NCI-H1436 (cell line): Measurements from ENCODE around the gene TMTC1.

Source experiments
- DNase-seq: peaks from one replicate; lab custom pipeline; 2025; lab: John Stamatoyannopoulos, UW

The TMTC1 gene

DNA sequence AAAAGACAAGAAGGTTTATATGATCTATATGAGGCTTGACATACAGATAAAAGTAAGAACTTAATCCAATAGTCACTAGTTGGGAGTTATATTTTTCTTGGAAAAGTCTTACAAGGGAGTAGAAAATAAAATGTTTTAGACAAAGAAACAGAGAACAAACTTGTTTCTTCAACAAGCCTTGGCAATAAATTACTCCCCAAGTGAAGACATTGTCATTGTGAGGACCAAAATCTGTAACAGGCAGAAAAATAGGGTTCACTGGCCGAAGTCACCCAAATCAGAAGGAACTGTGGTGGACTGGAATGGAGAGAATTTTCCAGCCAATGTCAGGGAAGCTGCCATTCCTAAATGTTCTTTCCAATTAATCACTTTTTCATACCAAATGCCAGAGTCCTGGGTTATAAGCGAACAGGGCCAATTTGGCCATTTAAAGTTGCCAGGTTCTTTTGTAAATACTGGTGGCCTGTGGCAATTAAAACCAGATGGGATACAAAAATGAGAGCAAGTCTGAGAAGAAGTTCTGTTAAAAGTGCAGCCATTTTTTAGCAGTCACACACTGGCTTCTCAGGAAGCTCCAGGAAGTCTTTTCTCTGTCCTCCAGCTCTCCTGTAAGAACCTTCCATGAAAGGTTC lies 168.9 kb downstream of the TMTC1 start:
- no peak for DNase-seq

DNA sequence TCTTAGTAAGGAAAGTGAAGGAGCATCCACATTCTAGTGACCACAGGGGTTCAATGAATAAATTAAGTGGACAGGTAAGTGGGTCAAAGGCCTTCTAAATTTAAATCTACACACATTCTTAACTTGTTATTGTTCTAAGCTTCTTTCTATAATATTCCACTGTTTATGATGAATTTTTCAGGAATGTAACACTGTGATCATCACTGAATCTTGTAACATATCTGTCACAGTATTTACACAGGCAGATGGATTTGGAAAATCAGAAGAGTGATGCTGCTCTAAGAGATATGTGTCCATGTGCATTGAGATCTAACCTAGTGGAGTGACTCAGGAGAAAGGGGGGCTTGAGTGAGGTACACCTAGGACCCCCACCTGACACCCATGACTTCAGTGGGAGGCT lies 170.8 kb downstream of the TMTC1 start:
- no peak for DNase-seq

DNA sequence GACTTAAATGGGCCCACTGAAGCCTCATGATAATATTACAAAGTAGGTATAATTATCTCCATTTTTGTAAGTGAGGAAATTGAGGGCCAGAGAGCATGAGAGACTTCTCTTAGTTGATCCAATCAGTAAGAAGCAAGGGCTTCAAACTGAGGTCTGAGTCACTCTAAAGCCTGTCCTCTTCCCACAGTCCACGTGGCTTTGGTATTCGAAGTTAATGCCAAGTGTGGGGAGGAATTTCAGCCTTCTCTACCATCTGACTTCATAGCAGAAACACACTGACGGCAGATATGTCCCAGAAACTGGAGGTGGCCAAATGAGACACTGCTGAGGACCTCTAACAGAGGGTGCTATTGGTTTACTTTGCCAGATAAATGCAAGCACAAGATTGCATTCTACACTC lies 171.8 kb downstream of the TMTC1 start:
- DNase-seq, result no peak

DNA sequence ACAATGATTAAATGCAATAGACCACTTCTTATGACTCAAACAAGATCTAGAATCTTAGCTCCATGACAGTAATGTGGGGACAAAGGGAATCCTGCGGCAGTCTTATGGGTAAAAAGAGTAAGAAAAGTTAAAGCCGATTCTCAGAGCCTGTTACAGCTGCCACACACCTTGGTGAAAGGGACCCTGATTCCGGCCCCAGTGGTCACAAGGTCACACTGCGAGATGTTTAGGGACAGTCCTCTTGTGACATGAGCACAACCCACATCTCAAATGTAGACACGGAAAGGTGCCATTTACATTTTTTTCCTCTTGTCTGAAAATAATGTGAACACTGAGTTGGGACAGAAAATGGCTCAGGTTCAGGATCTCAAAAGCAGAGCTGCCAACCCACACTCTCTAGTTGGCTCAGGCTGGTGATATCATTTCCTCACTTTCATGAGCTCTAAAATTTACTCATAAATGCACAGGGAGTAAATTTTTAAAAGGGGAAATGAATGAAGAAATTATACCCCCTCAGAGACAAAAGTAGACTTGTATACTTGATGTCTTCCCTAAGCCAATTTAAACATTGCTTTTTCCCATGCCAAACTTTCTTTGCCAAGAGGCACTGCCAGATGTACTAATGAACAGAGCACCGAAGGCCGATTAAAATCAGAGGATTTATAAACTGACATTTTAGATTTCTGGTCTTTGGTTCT lies 173.1 kb downstream of the TMTC1 start:
- no peak for DNase-seq

DNA sequence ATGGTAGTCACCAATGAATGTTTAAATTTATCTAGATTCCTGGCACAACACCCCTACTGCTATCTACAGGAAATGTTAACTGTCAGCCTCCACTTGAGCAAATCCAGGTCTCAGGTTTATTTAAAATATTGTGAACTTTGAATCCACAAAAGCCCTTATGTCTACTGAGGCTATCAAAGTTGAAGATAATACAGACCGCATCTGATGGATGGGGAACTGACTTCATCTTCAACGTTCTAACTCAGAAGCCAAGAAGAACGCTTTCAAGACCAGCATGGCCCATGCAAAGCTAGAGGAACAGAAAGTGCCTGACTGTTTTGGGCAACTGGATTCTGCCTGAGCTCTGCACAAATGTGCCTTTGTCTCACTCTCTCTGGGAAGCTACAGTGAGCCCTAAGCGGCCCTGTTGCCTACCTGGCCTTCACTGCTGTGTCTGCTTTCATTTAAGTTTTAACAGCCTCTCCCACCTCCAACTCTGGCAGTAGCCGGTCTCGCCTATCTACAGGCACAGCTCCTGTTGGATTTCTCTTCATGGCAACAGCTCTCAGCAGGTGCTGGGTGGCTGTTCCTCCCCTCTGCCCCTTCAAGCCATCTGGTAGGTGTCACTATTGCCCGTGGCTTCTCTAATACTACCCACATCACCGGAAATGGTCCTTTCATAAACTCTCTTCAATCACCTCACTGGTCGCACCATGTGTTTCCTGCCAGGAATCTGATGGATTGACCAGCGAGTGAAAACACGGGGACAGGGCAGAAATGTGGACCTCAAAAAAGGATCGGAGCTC lies 174.1 kb downstream of the TMTC1 start:
- DNase-seq, result no peak

DNA sequence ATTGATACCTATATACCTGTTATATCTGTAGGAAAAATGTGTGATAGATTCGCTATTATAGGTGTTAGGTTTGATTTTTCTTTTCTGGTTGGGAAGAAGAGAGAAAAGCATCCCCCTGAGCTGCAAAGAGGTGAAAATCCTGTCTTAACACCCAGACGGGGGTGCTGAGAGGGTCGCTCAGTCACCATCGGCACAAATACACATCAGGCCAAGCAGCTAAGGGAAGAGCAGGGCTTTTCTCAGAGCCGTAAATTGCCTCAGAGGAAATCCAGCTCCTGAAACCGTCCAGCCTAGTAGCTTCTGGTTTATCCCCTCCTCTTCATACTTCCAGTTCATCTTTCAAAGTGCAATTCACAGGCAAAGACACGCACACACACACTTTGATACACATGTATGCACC lies 175.2 kb downstream of the TMTC1 start:
- no peak for DNase-seq

DNA sequence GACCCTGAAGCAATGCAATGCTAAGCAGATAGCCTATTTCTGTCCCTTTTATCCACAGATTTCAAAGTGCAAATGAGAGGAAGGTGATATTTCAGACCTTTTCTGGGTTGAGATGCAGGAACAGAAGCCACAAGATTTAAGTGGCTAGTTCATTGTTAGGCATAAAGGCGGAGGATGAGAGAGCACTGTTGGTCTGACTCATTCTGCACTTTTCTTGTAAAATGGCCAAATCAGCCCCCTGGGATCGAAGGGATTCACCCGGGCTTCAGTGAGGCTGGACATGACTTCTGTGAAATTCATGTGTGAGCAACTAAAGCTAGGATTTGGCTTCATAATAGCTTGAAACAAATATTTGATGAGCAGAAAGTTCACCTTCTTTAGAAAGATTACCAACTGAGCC lies 184.4 kb downstream of the TMTC1 start:
- no peak for DNase-seq

DNA sequence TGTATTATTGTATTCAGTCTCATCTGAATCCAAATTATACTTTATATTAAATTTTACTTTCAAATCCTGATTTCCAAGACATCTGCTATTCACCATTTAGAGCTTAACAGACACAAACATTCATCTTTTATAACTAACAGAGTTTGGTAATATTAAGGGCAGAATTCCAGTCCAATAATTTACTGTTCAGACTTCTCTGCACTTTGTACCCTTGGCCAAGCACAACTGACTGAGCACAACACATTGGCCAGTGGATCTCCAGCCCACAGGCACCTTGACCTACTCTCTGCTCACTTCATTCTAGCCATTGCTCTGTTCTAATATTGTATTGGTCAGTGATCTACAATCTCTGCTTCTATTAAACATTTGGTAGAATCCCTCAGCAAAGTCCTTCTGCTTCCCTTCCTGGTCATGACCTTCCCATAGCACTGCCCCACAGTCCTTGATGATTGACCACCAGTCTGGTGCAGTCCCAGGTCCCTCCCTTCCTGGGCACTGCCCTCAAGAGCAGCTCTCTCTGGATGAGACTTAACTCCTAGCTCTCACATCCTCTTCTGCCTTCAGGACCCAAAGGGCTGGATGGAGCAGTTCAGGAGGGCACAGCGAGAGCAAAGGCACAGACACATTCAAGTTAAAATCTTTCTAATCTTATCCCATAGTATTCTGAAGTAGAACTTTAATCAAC lies 188.5 kb downstream of the TMTC1 start:
- no peak for DNase-seq

DNA sequence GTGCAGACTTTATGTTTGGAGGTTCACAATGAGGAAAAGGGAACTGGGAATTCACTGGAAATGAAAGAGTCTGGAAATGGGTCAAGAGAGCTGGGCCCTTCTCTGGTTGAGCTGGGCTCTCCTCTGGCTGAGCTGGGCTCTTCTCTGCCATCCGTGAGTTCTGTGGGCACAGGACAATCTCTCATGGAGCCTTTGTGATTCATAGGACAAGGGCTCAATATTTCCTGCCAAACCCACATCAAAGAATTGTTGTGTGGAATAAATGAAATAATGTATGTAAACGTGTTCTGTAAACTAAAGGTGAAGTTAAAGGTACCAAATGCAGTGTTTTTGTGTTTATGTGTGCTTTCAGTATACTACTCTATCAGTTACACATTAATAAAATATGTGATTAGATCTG lies 190.7 kb downstream of the TMTC1 start:
- no peak for DNase-seq

DNA sequence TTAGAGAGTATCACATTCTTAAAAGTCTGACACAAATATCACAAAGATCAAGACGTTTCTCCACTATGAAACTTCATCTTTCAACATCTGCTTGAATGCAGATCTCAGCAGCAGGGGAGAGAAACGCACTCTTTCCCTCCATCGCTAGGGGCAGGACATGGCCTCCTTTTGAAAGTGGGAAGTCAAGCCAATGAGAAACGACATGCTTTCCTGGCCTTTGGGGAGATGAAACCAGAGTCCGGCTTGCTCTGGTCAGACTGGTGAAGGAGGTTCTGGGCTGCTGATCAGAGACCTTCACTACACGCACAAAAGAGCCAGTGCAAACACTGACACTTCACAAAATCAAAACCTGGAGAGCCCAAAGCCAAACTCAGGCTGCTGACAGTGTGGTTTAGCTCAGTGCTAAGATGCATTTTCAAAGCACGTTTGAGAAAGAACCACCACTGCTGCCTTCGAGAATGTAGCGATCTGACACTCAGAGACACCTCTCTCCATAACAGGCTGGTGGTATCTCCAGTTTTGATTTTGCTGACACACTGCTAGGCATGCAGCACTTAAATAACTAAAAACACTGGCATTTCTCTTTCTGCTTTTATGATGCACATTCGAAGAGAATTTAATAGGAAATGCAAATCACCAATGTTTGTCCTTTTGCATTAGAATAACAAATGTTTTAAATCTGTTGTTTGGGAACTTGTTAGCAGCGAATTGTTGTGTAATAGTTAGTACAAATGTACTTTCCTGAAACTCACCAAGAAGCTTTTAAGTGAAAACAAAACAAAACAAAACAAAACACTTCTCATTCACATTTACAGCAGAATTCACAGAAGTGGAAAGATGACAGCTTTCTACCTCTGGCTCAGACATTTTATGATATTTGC lies 192.4 kb downstream of the TMTC1 start:
- no peak for DNase-seq

DNA sequence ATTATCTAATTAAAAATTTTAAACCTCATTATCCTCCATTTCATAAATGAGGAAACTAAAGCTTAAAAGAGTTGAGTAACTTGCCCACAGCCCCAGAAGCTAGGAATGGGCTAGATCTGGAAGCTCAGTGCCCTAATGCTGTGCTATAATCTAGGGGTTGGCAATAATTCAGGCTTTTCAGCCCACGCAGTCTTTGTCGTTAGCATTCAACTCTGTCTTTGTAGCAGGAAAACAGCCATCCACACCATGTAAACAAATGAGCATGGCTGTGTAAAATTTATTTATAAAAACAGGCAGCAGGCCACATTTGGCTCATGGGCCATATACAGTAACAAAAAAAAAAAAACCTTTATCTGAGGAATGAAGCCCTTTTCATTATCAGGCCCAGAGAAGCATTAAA lies 193.9 kb downstream of the TMTC1 start:
- DNase-seq, result no peak

DNA sequence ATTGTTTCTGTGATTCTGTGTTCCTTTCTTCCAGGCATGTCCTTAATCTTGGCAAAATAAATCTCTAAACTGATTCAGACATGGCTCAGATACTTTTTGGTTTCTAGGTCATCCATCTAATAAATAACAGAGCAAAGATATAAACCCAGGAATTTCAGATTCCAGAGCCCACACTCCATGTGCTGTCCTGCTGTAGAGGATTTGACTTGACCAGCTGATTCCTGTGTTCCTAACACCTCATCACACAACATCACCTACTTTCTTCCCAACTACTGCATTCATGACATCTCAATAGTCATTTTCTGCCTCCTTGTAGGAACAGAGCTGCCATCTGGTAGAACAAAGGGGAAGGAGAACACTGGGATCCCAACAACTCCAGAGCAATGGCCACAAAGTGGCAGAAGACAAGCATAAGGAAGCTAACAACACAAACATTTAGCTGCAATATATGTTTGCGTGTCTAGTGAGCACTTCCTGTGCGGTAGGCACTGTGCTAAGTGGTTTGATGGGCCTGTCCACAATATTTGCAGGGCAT lies 194.4 kb downstream of the TMTC1 start:
- no peak for DNase-seq

DNA sequence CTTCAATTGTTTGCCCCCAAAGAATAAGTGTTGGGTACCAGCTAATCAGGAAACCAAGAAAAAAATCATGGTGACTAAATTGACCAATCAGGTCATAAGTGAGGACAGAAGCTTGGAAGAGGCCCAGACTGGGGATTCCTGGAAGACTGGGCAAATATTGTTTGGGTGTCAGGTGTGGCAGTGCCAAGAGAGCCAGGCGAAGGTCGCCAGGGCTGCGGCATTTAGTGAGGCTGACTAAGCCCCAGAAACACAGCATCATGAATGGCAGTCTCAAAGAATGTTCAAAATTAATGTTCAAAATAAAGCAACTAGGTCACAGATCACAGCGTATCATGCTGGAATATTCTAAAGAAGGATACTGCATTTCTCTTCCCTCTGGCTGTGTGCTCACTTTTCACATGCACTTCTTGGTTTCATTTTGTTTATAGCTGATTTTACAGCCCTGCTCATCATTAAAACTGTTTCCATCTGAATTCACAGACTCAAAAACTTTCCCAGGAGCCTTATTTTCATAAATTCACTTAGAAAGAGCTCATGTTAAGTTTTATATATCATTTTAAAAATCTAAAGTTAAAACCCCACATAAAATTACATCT lies 201.0 kb downstream of the TMTC1 start:
- DNase-seq, result no peak

DNA sequence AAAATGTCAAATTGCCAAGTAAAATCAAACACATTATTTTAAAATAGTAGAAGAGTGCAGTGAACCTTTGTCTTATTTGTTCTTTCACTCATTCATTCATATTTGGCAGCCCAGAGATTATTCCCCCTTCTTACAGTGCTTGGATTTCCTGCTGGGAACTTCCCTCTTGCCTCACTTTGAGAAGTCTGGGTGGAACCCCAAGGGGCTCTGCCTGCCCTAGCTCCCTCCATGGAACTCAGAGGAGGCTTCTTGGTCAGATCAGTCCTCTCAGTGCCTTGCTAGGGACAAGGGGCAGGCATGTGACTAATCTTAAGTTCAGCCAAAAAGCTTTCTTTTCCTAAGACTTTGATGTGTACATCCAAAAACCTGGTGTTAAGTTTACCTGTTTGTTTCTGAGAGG lies 201.6 kb downstream of the TMTC1 start:
- DNase-seq, result no peak

DNA sequence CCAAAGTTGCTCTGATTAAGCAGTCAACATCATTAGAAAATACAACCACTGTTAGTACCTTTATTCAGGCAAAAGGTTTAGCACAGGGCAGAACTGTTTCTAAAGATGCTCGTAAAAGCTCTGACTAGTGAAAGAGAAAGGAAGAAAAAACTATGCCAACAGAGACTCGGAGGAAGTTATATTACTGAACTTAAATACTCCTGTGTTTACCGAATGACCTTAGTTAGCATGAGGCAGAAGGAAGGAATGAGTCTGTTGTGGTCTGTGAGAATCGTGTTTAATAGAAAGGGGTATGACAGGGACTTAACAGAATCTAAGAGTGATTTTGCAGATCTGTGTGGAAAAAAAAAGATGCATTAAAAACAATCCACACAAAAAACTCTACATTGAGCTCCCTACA lies 202.1 kb downstream of the TMTC1 start:
- no peak for DNase-seq

DNA sequence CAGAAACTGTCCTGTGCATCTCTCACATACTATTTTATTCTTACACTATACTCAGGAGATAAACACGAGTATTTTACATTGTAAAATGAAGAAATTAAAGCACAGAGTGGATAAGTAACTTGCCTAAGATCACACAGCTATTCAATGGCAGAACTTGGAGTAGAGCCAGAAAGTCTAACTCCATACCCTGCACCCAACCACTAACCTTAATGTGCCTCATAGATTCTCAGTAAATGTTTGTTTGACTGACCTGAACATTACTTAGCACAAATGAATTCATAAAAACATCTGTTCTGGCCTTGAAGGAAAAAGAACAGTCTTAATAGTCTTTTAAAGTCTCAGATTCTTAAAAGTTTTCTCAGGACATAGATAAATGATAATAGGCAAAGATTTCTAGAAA lies 202.8 kb downstream of the TMTC1 start:
- no peak for DNase-seq

DNA sequence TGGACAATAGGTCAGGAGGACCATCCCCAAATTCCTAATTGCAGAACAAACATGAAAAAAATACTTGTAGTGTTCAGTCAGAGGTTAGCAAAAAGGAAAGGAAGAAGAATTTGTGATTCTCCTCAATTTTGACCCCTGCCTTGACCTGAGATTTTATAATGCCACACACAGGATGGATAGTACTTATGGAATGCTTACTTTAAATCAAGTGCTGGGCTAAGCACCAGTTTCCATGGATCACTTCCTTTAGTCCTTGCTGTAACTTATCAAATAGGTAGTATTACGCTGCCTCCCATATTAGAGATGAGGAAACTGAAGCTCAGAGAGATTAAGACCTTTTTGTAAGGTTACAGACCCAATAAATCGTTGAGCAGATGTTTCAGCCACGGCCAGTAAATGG lies 205.0 kb downstream of the TMTC1 start:
- DNase-seq, result no peak

DNA sequence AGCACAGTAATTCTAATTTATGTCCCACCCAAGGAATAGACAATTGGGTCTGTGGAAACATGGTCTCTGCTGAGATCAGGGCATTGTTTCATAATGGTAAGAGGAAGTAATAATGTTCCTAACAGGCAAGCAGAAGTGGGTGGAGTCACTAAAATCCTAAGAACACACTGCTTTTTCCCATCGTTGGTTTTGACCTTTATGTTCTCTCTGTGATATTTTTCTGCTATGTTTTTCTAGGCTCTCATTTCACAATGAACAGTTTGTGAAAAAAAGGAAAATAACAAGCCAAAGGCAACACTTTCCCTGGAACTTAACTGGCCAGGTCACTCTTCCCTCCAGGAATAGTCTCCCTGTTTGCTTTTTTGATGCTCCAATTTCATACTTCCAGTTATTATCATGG lies 205.7 kb downstream of the TMTC1 start:
- no peak for DNase-seq

DNA sequence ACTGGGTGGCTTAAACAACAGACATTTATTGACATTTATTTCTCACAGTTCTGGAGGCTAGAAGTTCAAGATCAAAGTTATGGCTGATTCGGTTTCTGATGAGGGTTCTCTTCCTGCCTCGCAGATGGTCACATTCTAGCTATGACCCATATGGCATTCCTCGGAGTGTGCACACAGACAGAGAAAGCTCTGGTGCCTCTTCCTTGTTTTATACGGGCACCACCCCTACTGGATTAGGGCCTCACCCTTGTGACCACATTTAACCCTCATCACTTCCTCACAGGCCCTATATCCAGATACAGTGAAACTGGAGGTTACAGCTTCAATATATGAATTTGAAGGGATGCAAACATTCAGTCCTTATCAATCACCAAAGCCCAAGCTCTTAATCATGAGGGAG lies 209.2 kb downstream of the TMTC1 start:
- DNase-seq, result no peak

DNA sequence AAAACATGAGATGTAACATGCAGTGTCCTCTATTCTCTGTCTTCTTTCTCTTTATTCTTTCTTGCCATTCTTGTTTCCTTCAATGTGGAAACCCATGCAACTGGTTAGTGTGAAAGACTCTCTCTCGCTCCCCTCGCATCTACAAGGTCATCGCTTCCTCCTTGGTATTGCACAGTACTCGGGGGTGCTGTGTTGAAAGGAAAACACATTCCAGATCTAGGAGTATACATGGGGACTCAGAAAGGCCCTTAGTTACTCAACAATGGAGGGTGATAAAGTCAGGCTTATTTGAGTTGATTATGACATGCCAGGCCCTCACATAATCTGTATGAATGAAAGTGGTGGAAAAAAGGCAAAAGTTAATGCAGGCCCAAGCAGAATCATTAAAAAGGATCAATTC lies 210.8 kb downstream of the TMTC1 start:
- no peak for DNase-seq

DNA sequence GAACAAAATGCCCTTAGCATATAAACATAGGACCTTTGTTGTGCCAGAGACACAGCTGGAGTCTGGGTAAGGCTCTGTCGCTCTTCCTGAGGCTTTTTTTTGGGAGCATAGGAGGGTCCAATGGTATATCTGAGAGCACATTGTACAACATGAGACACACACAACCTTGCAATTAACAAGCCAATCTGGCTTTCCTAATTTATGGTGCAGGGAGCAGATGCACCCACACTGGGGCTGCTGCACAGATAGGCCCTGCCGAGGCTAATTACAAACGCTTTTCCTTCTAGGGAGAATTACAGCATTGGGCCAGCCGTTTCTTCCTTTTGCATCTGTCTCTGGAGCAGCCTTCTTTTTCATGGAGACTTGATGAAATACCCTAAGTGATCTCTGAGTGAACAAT lies 211.3 kb downstream of the TMTC1 start:
- no peak for DNase-seq
